CD14-positive monocyte (primary cell): ENCODE data around the gene SLC25A19. TPM values are rescaled to one million over a fixed set of nuclear protein-coding genes. Genes with fewer than 3 reads are reported as not detected.

Source experiments
- DNase-seq, 3 donors: peaks; one replicate each; pipeline ENCODE4 v3.0.0-alpha.2; 2011 to 2022
- H2AFZ ChIP-seq: 2 replicates; pipeline ENCODE4 v1.6.0; 2012; ENCODE audit warnings: mild to moderate bottlenecking, low read depth, low read length, inconsistent platforms; ENCODE audit not compliant: insufficient read depth, poor library complexity, severe bottlenecking
- H3K27ac ChIP-seq, 2 donors: 1 replicate in 1 of 2; 2 replicates in 1 of 2; pipeline ENCODE4 v1.5.1; 2012 to 2013; ENCODE audit warnings: low read length in 2 of 2, control low read depth in 1 of 2, inconsistent platforms in 1 of 2, low read depth in 1 of 2, mild to moderate bottlenecking in 1 of 2
- H3K27me3 ChIP-seq, 2 donors: one replicate each; pipeline versions ENCODE4 v1.6.0 to v1.6.1; 2011 to 2013; ENCODE audit warnings: low read length in 2 of 2; ENCODE audit not compliant: control insufficient read depth in 2 of 2, insufficient read depth in 2 of 2
- H3K36me3 ChIP-seq, 2 donors: replicated peaks in 1 of 2; 1 replicate in 1 of 2; 2 replicates in 1 of 2; pipeline versions ENCODE4 v1.5.1 to v1.6.1; 2012 to 2013; ENCODE audit warnings: low read length in 2 of 2, control low read depth in 1 of 2, inconsistent platforms in 1 of 2, mild to moderate bottlenecking in 1 of 2; ENCODE audit not compliant: insufficient read depth in 2 of 2, control insufficient read depth in 1 of 2
- H3K4me1 ChIP-seq, 2 donors: 1 replicate in 1 of 2; 2 replicates in 1 of 2; pipeline versions ENCODE4 v1.5.1 to v1.6.1; 2012 to 2013; ENCODE audit warnings: low read length in 2 of 2, control low read depth in 1 of 2, inconsistent platforms in 1 of 2, mild to moderate bottlenecking in 1 of 2, moderate library complexity in 1 of 2; ENCODE audit not compliant: insufficient read depth in 2 of 2, control insufficient read depth in 1 of 2
- H3K4me2 ChIP-seq: replicated peaks from 2 replicates; pipeline ENCODE3; 2012; ENCODE audit warnings: low read length, moderate library complexity, mild to moderate bottlenecking; ENCODE audit not compliant: poor library complexity, severe bottlenecking; ENCODE audit errors: extremely low read depth
- H3K4me3 ChIP-seq, 3 experiments: fragments of 200-600 bp in 1 of 3; sonication (generic) in 1 of 3; replicated peaks in 1 of 3; 1 replicate in 2 of 3; 2 replicates in 1 of 3; pipeline ENCODE4 v1.5.1; 2011 to 2013; ENCODE audit warnings: low read length in 3 of 3, mild to moderate bottlenecking in 3 of 3, control low read depth in 2 of 3, low read depth in 2 of 3, inconsistent platforms in 1 of 3, moderate library complexity in 1 of 3
- H3K79me2 ChIP-seq: 2 replicates; pipeline ENCODE4 v1.6.0; 2012; ENCODE audit warnings: mild to moderate bottlenecking, control low read depth, inconsistent platforms, low read length, moderate library complexity; ENCODE audit not compliant: insufficient read depth
- H3K9ac ChIP-seq: 2 replicates; pipeline ENCODE4 v1.6.0; 2017; ENCODE audit warnings: low read length, mild to moderate bottlenecking; ENCODE audit not compliant: insufficient read depth, poor library complexity, severe bottlenecking
- H3K9me3 ChIP-seq, 2 donors: replicated peaks in 1 of 2; 1 replicate in 1 of 2; 2 replicates in 1 of 2; pipeline versions ENCODE4 v1.5.1 to v1.6.1; 2012 to 2013; ENCODE audit warnings: low read length in 2 of 2, control low read depth in 1 of 2; ENCODE audit not compliant: control insufficient read depth in 1 of 2, insufficient read depth in 1 of 2
- H4K20me1 ChIP-seq: 2 replicates; pipeline ENCODE4 v1.6.0; 2012; ENCODE audit warnings: mild to moderate bottlenecking, low read length, control low read depth, moderate library complexity; ENCODE audit not compliant: insufficient read depth
- H3K27ac Mint-ChIP-seq, 7 donors: one replicate each; pipeline ENCODE4 v1.8.0; 2020; ENCODE audit warnings: mild to moderate bottlenecking in 7 of 7, mixed read lengths in 7 of 7, moderate library complexity in 6 of 7, inconsistent platforms in 2 of 7
- H3K27me3 Mint-ChIP-seq, 3 donors: one replicate each; pipeline ENCODE4 v1.8.0; 2021 to 2022; ENCODE audit warnings: low read depth in 3 of 3, mild to moderate bottlenecking in 3 of 3, mixed read lengths in 3 of 3, moderate library complexity in 3 of 3, inconsistent platforms in 1 of 3
- H3K36me3 Mint-ChIP-seq, 2 donors: one replicate each; pipeline ENCODE4 v1.8.0; 2020; ENCODE audit warnings: mixed read lengths in 2 of 2, inconsistent platforms in 1 of 2, mild to moderate bottlenecking in 1 of 2
- H3K4me1 Mint-ChIP-seq: one replicate; pipeline ENCODE4 v1.8.0; 2020; ENCODE audit warnings: mild to moderate bottlenecking, mixed read lengths
- H3K4me3 Mint-ChIP-seq, 2 donors: one replicate each; pipeline ENCODE4 v1.8.0; 2020; ENCODE audit warnings: mild to moderate bottlenecking in 2 of 2, mixed read lengths in 2 of 2, moderate library complexity in 1 of 2
- H3K9me3 Mint-ChIP-seq, 7 donors: one replicate each; pipeline ENCODE4 v1.8.0; 2020 to 2022; ENCODE audit warnings: mixed read lengths in 7 of 7, mild to moderate bottlenecking in 6 of 7, moderate library complexity in 6 of 7, inconsistent platforms in 2 of 7
- WGBS: methylation state at CpG from one replicate; pipeline ENCODE4 v1.1.5; 2013; ENCODE audit warnings: missing lambda C conversion rate; ENCODE audit not compliant: insufficient coverage; 5-methylcytosine and 5-hydroxymethylcytosine counted together
- intact Hi-C, 2 donors: fragments of 100-400 bp; cut with micrococcal nuclease; formaldehyde crosslinking; loops; one replicate each; pipeline versions ENCODE4 v1.15.0 to v1.15.1; 2023
- polyA plus RNA-seq, 3 donors: library from polyadenylated mRNA; depleted of rRNA in 1 of 3; unstranded in 2 of 3; stranded (reverse) in 1 of 3; fragments of 300-500 nt in 2 of 3; fragments of >200 nt in 1 of 3; fragmentation: Illumina TruSeq in 2 of 3; gene quantifications; 1 replicate in 2 of 3; 2 replicates in 1 of 3; pipeline ENCODE4 v1.2.3, GENCODE V29; 2012 to 2021
- TF ChIP-seq, protein P1 (sequence below): fragments of 200-600 bp; IDR thresholded peaks from one replicate; pipeline ENCODE4 v1.8.0; 2022; ENCODE audit warnings: antibody characterized with exemption, mild to moderate bottlenecking

Gene SLC25A19
- polyA plus RNA-seq, 3 donors: 14.4 to 21.5 (median 18.8) TPM

DNA sequence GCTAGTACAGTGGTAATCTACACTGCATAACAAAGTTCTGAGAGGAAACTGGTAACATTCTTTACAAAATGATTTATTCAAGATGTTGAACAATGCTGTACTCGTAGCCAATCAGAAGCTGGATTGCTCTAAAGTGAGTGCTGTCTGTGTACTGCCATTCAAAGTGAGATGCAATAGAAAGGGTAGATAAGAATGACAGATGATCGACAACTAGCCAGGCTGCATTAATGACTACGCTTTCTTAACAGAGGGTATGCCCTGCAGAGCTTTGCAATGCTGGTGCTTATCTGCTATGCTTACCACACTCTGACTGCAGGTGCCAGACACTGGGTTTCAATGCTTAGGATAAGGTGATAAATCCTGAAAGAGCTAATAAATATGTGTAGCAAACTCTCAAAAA is 46.1 kb upstream of the SLC25A19 start:
- peaks cover 27 to 35% of the 10 kb centered on the region in 2 donors for H3K36me3 ChIP-seq
- Mint-ChIP-seq H3K27me3 (peaks cover 0 to 2% (median 0%) of the 10 kb centered on the region in 3 donors), H3K4me3 (no peak overlapping the region), H3K36me3 (peaks cover 26 to 42% of the 10 kb centered on the region in 2 donors), H3K27ac (peak overlapping the region in 2 of 7 donors; percentile 0 to 54), H3K4me1 (peaks cover 45% of the 10 kb centered on the region), H3K9me3 (no peaks in the 10 kb centered on the region)
- WGBS: 90% methylated on average over 2 of the region's 3 CpGs
- no peak overlapping the region for H3K4me3 ChIP-seq
- no peak overlapping the region for H2AFZ ChIP-seq
- H3K79me2 ChIP-seq: peaks cover 97% of the 10 kb centered on the region
- H3K9ac ChIP-seq: no peak overlapping the region
- peak overlapping the region in 1 of 2 donors; percentile 21 for H3K27ac ChIP-seq
- H4K20me1 ChIP-seq: peaks cover 99% of the 10 kb centered on the region
- no peaks in the 10 kb centered on the region for H3K9me3 ChIP-seq
- peaks cover 33% of the 10 kb centered on the region in 2 donors for H3K4me1 ChIP-seq
- intact Hi-C loops: no loop called here
- H3K4me2 ChIP-seq: no peak overlapping the region
- TF ChIP-seq, protein P1, sequence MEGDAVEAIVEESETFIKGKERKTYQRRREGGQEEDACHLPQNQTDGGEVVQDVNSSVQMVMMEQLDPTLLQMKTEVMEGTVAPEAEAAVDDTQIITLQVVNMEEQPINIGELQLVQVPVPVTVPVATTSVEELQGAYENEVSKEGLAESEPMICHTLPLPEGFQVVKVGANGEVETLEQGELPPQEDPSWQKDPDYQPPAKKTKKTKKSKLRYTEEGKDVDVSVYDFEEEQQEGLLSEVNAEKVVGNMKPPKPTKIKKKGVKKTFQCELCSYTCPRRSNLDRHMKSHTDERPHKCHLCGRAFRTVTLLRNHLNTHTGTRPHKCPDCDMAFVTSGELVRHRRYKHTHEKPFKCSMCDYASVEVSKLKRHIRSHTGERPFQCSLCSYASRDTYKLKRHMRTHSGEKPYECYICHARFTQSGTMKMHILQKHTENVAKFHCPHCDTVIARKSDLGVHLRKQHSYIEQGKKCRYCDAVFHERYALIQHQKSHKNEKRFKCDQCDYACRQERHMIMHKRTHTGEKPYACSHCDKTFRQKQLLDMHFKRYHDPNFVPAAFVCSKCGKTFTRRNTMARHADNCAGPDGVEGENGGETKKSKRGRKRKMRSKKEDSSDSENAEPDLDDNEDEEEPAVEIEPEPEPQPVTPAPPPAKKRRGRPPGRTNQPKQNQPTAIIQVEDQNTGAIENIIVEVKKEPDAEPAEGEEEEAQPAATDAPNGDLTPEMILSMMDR: no peak
- no peaks in the 10 kb centered on the region for H3K27me3 ChIP-seq
- DNase-seq: no peak

DNA sequence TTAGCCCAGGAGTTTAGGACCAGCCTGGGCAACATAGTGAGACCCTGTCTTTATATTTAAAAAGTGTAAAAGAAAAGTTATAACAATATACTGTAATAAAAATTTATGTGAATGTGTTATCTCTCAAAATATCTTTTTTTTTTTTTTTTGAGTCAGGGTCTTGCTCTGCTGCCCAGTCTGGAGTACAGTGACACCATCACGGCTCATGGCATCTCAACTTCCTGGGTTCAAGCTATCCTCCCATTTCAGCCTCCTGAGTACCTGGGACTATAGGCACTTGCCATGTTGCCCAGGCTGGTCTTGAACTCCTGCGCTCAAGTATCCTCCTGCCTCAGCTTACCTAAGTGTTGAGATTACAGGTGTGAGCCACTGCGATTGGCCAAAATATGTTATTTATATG is 45.5 kb upstream of the SLC25A19 start:
- peaks cover 0 to 2% (median 0%) of the 10 kb centered on the region in 7 donors for H3K9me3 Mint-ChIP-seq
- DNase-seq: no peak

More for the DNA sequence above, 45.5 kb upstream of the SLC25A19 start:
- H3K4me1 Mint-ChIP-seq: peaks cover 40% of the 10 kb centered on the region
- H3K27me3 Mint-ChIP-seq: peaks cover 0 to 2% (median 0%) of the 10 kb centered on the region in 3 donors
- Histone ChIP-seq H3K4me2 (no peak overlapping the region), H4K20me1 (peaks cover 99% of the 10 kb centered on the region), H3K4me1 (peaks cover 27% of the 10 kb centered on the region in 2 donors), H3K27ac (peak overlapping the region in 1 of 2 donors; percentile 21), H2AFZ (no peak overlapping the region), H3K27me3 (no peaks in the 10 kb centered on the region), H3K9me3 (no peaks in the 10 kb centered on the region), H3K79me2 (peaks cover 97% of the 10 kb centered on the region), H3K4me3 (no peak overlapping the region), H3K36me3 (peaks cover 31 to 41% of the 10 kb centered on the region in 2 donors), H3K9ac (no peak overlapping the region)
- intact Hi-C loops: no loop called here
- 92% methylated on average over 2 of the region's 3 CpGs for WGBS
- peak overlapping the region in 3 of 7 donors; percentile 14 to 54 (median 47) for H3K27ac Mint-ChIP-seq
- H3K4me3 Mint-ChIP-seq: no peak overlapping the region
- TF ChIP-seq, protein P1: no peak
- H3K36me3 Mint-ChIP-seq: peaks cover 26 to 45% of the 10 kb centered on the region in 2 donors
